Subcutaneous adipose tissue (tissue), 4 donors: Measurements from ENCODE around the gene BICD2. TPM values are rescaled to one million over a fixed set of nuclear protein-coding genes. Genes with fewer than 3 reads are reported as not detected.

ENCODE experiments used
- total RNA-seq, 4 donors: library from RNA; depleted of rRNA; stranded (reverse); fragments of >200 nt; gene quantifications; one replicate each; pipeline ENCODE4 v1.1.0, GENCODE V29; 2016
- TF ChIP-seq, protein P1 (sequence below): fragments of 450-650 bp; IDR thresholded peaks from one replicate; pipeline ENCODE4 v1.5.1; 2016; ENCODE audit warnings: low read depth, mild to moderate bottlenecking, control low read depth, antibody characterized with exemption, moderate library complexity

BICD2 gene
- total RNA-seq, 4 donors from 2014 or later = 22.3 to 42.3 (median 37.2) TPM

DNA sequence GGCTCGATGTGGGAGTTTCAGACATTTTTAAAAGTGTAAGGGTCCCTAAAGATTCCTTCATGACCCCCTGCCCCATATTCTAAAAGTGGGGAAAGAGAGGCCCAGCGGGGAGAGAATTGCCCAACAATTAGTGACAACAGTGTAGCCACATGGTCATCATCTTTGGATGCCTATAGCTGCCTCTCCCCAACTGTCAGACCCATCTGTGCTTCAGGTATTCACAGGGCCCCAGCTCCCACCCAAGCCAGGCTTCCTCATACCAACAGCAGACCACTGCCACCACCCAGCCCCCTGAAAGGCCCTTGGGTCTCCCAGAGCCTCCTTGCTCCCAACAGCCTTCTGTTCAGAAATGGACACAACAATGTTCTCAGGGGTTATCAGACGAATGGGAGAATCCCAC lies 4.1 kb downstream of the BICD2 start:
- TF ChIP-seq, protein P1, sequence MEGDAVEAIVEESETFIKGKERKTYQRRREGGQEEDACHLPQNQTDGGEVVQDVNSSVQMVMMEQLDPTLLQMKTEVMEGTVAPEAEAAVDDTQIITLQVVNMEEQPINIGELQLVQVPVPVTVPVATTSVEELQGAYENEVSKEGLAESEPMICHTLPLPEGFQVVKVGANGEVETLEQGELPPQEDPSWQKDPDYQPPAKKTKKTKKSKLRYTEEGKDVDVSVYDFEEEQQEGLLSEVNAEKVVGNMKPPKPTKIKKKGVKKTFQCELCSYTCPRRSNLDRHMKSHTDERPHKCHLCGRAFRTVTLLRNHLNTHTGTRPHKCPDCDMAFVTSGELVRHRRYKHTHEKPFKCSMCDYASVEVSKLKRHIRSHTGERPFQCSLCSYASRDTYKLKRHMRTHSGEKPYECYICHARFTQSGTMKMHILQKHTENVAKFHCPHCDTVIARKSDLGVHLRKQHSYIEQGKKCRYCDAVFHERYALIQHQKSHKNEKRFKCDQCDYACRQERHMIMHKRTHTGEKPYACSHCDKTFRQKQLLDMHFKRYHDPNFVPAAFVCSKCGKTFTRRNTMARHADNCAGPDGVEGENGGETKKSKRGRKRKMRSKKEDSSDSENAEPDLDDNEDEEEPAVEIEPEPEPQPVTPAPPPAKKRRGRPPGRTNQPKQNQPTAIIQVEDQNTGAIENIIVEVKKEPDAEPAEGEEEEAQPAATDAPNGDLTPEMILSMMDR = no peak

DNA sequence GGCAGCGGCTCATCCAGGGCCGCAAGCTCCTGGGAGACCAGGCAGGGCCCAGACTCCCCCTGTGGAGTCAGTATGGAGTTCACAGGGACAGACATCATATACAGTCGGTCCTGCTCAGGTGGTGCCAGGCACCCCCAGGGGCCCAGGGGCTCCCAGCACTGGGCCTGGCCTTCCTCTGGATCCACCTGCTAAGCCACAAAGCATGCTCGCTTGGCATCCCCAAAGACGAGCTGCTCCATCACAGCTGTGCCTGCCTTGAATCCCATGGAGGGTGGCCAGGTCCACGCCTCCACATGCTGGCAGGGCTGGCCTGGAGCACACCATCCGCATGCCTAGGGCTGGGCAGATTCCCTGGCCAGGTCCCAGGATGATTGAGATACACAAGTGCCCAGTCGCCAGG lies 4.6 kb downstream of the BICD2 start:
- TF ChIP-seq, protein P1 = no peak

DNA sequence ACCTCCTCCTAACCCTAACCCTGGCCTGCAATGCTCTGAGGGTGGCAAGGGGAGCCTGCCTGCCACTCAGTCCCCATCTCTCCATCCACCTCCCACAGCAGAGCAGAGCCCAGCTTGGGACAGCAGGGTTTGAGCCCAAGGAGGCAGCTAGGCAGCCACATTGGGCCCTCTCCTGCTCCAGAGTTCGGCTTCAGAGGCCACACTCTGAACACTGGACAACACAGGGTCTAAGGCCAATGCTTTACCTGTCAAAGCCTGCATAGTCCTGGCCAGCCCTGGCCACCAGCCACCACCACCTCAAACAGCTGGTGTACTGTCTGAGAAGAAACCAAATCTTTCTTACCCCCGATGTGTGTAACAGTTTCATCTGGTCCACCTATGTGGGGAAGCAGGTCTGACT lies 5.2 kb downstream of the BICD2 start:
- TF ChIP-seq, protein P1 = no peak

DNA sequence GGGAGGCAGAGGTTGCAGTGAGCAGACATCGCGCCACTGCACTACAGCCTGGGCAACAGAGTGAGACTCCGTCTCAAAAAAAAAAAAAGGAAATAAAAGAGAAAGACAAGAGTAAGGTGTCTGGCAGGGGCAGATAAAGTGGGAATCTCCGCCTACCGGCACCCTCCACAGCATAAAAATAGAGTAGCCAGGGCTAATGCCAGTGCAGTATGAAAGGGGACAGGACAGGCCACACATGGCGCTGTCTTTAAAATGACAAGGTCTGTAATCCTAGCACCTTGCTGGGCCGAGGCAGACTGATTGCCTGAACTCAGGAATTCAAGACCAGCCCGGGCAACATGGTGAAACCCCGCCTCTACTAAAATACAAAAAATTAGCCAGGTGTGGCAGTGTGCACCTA lies 7.8 kb downstream of the BICD2 start:
- TF ChIP-seq, protein P1 = no peak

DNA sequence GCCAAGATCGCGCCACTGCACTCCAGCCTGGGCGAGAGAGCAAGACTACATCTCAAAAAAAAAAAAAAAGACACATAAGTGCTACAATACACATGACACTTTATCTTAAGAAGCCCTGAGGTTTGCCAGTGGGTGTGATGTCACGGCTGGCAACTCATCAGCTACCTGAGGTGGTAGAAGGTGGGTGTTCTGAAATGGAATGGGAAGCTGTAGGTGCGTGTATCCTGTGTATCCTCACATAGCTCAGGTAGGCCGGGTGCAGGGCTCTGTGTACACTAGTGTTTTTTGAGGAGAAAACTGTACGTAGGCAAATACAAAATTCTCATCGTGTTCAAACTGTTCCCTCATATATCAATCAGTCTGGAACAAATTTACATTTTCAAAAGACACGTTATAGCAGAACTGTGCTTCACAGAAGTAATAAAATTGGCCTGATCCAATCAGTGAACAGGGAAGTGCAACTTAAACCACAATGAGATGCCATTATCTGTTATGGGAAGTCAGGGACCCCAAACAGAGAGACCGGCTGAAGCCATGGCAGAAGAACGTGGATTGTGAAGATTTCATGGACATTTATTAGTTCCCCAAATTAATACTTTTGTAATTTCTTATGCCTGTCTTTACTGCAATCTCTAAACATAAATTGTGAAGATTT lies 10.4 kb downstream of the BICD2 start:
- TF ChIP-seq, protein P1 = no peak

DNA sequence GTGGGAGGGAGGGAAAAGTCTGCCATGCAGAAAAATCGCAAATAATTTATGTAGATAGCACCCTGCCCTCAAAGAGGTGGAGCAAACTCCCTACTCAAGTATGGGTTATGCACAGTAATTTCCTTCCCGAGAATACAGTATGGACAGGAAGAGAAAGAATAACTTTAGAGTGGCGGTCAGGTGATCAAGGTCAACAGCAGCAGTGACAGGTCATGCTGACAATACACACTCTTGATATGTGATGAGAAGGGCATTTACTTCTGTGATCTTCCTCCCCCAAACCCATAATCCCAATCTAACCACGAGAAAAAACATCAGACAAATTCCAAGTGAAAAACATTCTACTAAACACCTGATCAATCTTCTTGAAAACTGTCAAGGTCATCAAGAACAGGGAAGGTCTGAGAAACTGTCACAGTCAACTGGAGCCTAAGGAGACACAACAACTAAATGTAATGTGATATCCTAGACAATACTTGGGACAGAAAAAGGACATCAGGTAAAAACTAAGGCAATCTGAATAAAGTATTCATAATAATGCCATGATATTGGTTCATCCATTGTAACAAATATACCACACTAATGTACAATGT lies 11.7 kb downstream of the BICD2 start:
- TF ChIP-seq, protein P1 = no peak

DNA sequence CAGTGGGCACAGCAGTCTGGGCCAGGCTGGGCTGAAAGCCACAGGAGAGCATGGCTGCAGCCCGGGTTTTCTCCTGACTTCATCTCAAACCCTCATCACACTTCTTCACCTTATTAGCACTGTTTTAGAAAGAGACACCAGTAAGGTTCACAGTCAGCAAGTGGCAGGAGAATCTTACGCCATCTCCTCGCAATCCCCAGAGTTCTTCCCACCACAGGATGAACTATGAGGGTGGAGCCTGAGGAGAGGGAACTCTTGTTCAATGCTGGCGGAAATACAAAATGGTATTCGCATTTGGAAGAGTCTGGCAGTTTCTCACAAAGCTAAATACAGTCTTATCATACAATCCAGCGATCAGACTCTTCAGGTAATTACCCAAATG lies 14.7 kb downstream of the BICD2 start:
- TF ChIP-seq, protein P1 = no peak
